Muscle of leg (tissue), 11 donors: ENCODE data around the gene POLR2C. TPM values are rescaled to one million over a fixed set of nuclear protein-coding genes. Genes with fewer than 3 reads are reported as not detected.

Experiments
- DNase-seq: peaks from one replicate; pipeline ENCODE4 v3.0.0; 2013
- H3K27ac ChIP-seq: one replicate; pipeline ENCODE4 v1.5.1; 2013; ENCODE audit warnings: mild to moderate bottlenecking, low read length, control low read depth
- H3K27me3 ChIP-seq: one replicate; pipeline ENCODE4 v1.6.1; 2013; ENCODE audit warnings: low read length; ENCODE audit not compliant: control insufficient read depth, insufficient read depth
- H3K36me3 ChIP-seq: one replicate; pipeline ENCODE4 v1.6.1; 2013; ENCODE audit warnings: low read length; ENCODE audit not compliant: control insufficient read depth, insufficient read depth
- H3K4me1 ChIP-seq: one replicate; pipeline ENCODE4 v1.6.1; 2013; ENCODE audit warnings: low read length; ENCODE audit not compliant: control insufficient read depth, insufficient read depth
- H3K4me3 ChIP-seq: one replicate; pipeline ENCODE4 v1.5.1; 2013; ENCODE audit warnings: low read length, control low read depth
- H3K9me3 ChIP-seq: replicated peaks from 2 replicates; pipeline ENCODE4 v1.6.1; 2013; ENCODE audit warnings: low read depth, low read length; ENCODE audit not compliant: control insufficient read depth
- WGBS: methylation state at CpG from one replicate; pipeline ENCODE4 v1.1.5; 2013; ENCODE audit warnings: missing lambda C conversion rate; ENCODE audit not compliant: insufficient coverage; 5-methylcytosine and 5-hydroxymethylcytosine counted together
- polyA plus RNA-seq, 8 donors: library from polyadenylated mRNA; unstranded; fragments of 120-200 nt; gene quantifications; one replicate each; pipeline versions ENCODE4 v1.2.1 to v1.2.3, GENCODE V29; 2013; ENCODE audit warnings: inconsistent platforms in 1 of 8, low replicate concordance in 1 of 8; ENCODE audit not compliant: insufficient read length in 8 of 8, insufficient read depth in 1 of 8
- total RNA-seq: library from RNA; stranded (reverse); fragments of 120-200 nt; gene quantifications from one replicate; pipeline ENCODE4 v1.2.4, GENCODE V29; 2013

POLR2C gene
- total and polyA plus RNA-seq, 9 donors, result 44.3 to 56.7 (median 49.4) TPM

DNA sequence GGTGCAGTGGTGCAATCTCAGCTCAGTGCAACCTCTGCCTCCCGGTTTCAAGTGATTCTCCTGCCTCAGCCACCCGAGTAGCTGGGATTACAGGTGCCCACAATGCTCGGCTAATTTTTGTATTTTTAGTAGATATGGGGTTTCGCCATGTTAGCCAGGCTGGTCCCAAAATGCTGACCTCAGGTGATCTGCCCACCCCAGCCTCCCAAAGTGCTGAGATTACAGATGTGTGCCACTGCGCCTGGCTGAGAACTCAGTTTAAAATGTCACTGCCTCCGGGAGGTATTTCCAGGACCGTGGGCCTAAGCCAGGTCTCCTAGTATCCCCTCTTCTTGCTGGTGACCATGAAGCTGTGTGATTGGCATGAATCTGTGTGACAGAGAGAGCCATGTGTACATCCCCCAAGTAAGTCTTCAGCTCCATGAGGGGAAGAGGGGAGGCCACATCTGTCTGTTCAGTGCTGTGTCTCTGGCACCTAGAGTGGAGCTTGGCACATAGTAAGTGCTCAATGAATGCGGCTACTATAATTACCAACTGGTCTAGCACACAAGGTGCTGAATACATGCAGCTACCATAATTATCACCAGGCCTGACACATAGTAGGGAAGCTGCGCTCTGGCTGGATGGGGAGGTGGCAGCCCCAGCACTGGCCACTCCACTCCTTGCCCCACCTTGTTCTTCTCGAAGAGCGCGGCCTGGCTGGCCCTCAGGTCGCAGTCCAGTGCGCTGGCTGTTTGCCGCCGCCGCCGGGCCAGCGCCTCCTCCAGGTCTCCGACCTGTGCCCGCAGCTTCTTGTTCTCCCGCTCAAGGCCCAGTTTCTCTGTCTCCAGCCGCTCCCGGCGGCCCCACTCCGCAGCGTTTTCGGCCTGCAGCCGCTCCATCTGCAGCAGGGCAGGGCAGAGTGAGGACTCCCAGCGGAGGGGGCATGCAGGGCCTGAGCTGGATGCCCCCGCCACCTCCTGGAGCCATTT is 55.2 kb downstream of the POLR2C start:
- DNase-seq, result no peak
- peaks cover 10% of the 10 kb centered on the region for H3K4me1 ChIP-seq
- H3K27ac ChIP-seq, result no peak overlapping the region
- no peak overlapping the region for H3K4me3 ChIP-seq
- H3K36me3 ChIP-seq, result peaks cover 76% of the 10 kb centered on the region
- WGBS, result 85% methylated on average over 30 of the region's 31 CpGs
- no peaks in the 10 kb centered on the region for H3K27me3 ChIP-seq
- no peaks in the 10 kb centered on the region for H3K9me3 ChIP-seq

DNA sequence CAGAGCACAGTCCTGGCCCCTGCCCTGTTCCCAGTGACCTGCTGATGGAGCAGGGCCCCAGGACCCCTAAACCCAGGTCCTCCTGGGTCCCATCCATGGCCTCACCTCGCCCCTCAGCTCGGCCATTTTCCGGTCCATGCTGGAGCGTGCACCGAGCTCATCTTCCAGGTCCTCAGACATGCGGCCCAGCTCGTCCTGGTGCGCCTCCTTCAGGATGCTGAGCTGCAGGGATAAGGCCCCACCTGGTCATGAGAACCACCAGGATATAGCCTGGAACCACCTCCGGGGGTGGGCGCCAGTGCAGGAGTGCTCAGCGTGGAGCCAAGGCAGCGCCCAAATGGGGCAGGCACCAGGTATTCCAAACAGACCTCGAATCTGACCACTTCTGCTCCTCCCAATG is 56.0 kb downstream of the POLR2C start:
- H3K4me1 ChIP-seq, result peaks cover 10% of the 10 kb centered on the region
- peaks cover 69% of the 10 kb centered on the region for H3K36me3 ChIP-seq
- H3K27me3 ChIP-seq, result no peaks in the 10 kb centered on the region
- no peak overlapping the region for H3K4me3 ChIP-seq
- no peak for DNase-seq
- no peak overlapping the region for H3K27ac ChIP-seq
- no peaks in the 10 kb centered on the region for H3K9me3 ChIP-seq
- WGBS, result 94% methylated on average over 12 of the region's 13 CpGs

DNA sequence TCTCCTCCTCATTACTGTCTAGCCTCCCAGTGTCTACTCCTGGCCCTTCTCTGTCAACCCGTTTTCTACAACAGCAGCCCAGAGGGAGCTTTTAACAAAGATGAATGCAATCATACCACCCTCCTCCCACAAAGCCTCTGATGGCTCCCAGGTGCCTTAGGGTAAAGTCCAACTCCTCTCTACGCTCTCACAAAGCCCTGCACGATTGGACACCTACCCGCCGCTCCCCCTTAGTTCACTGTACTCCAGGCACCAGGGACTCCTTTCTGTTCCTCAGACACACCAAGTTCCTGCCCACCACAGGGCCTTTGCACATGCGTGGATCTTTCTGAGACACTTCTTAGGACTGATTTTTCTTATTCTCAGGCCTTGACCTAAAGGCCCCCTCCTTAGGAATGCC is 56.4 kb downstream of the POLR2C start:
- H3K36me3 ChIP-seq, result peaks cover 65% of the 10 kb centered on the region
- H3K4me3 ChIP-seq, result no peak overlapping the region
- no peak for DNase-seq

DNA sequence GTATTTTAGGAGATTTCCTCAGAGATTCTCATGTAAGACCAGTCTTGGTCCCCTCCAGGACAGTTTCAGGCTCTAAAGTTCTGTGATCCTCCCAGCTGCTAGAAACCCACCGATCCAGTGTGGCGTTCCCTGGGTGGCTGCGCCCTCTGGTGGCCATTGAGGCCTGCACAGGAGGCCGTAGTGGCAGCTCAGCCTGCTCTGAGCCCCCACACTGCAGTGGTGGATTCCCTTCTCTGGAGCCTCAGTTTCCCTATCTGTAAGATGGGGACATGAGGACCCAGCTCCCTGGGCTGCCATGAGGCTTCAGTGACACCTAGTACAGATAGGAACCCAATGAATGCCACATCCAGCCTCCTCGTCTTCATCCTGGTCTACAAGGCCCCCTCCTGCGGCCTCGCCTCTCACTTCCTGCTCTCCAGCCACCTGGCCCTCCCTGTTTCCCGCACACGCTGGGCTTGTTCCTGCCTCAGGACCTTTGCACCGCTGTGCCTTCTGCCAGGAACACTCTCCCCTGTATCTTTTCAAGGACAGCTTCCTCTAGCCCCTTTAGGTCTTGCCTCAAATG is 57.4 kb downstream of the POLR2C start:
- H3K36me3 ChIP-seq, result peaks cover 55% of the 10 kb centered on the region
- H3K27ac ChIP-seq, result no peak overlapping the region
- 35% methylated on average over 10 of the region's 10 CpGs for WGBS
- H3K4me3 ChIP-seq, result no peak overlapping the region
- peaks cover 5% of the 10 kb centered on the region for H3K4me1 ChIP-seq
- H3K9me3 ChIP-seq, result no peaks in the 10 kb centered on the region
- no peaks in the 10 kb centered on the region for H3K27me3 ChIP-seq
- DNase-seq, result peak; percentile 79

More for the DNA sequence above, 56.4 kb downstream of the POLR2C start:
- Histone ChIP-seq H3K4me1 (peaks cover 10% of the 10 kb centered on the region), H3K27ac (no peak overlapping the region), H3K9me3 (no peaks in the 10 kb centered on the region), H3K27me3 (no peaks in the 10 kb centered on the region)
- WGBS, result 89% methylated on average over 6 of the region's 6 CpGs

Other genes starting within 250 kb of the POLR2C start
- gene ARL2BP, start 217.4 kb upstream of the POLR2C start, total RNA-seq, result 43.5 TPM
- gene ARL2BP, start 217.4 kb upstream of the POLR2C start, polyA plus RNA-seq, result 10 to 100 TPM; 38.4 to 59.4 (median 46.2) TPM
- gene PLLP, start 178.0 kb upstream of the POLR2C start, total RNA-seq, result 0.40 TPM
- gene PLLP, start 178.0 kb upstream of the POLR2C start, polyA plus RNA-seq, result 1 to 10 TPM; 1.0 to 9.6 (median 2.1) TPM
- not detected for gene CCL22, start 103.9 kb upstream of the POLR2C start, total RNA-seq
- gene CCL22, start 103.9 kb upstream of the POLR2C start, polyA plus RNA-seq, result under 1 TPM in 4 of 8 donors, not detected in 4; 0.06 to 0.19 (median 0.10) TPM
- gene CX3CL1, start 90.2 kb upstream of the POLR2C start, total RNA-seq, result 2.5 TPM
- gene CX3CL1, start 90.2 kb upstream of the POLR2C start, polyA plus RNA-seq, result 1 to 10 TPM; 2.9 to 7.0 (median 5.1) TPM
- not detected for gene CCL17, start 57.9 kb upstream of the POLR2C start, total RNA-seq
- not detected for gene CCL17, start 57.9 kb upstream of the POLR2C start, polyA plus RNA-seq
- gene CIAPIN1, start 15.3 kb upstream of the POLR2C start, total RNA-seq, result 45.8 TPM
- 10 to 100 TPM; 56.9 to 65.8 (median 60.8) TPM for gene CIAPIN1, start 15.3 kb upstream of the POLR2C start, polyA plus RNA-seq
- gene COQ9, start 15.2 kb upstream of the POLR2C start, total RNA-seq, result 68.8 TPM
- 10 to 100 TPM; 57.0 to 75.0 (median 66.2) TPM for gene COQ9, start 15.2 kb upstream of the POLR2C start, polyA plus RNA-seq
- gene DOK4, start 23.8 kb downstream of the POLR2C start, total RNA-seq, result 8.2 TPM
- gene DOK4, start 23.8 kb downstream of the POLR2C start, polyA plus RNA-seq, result 10 to 100 TPM in 6 of 8 donors, 1 to 10 TPM in 2; 6.8 to 14.9 (median 11.4) TPM
- gene CCDC102A, start 73.9 kb downstream of the POLR2C start, total RNA-seq, result 13.9 TPM
- 10 to 100 TPM in 7 of 8 donors, 1 to 10 TPM in 1; 9.3 to 20.9 (median 15.9) TPM for gene CCDC102A, start 73.9 kb downstream of the POLR2C start, polyA plus RNA-seq
- 0.13 TPM for gene ADGRG5, start 80.0 kb downstream of the POLR2C start, total RNA-seq
- 1 to 10 TPM in 7 of 8 donors, under 1 TPM in 1; 0.64 to 2.6 (median 1.8) TPM for gene ADGRG5, start 80.0 kb downstream of the POLR2C start, polyA plus RNA-seq
- 1.9 TPM for gene ADGRG1, start 166.0 kb downstream of the POLR2C start, total RNA-seq
- 10 to 100 TPM in 1 of 8 donors, 1 to 10 TPM in 7; 4.9 to 13.0 (median 5.9) TPM for gene ADGRG1, start 166.0 kb downstream of the POLR2C start, polyA plus RNA-seq
- 0.04 TPM for gene ADGRG3, start 205.6 kb downstream of the POLR2C start, total RNA-seq
- 1 to 10 TPM in 1 of 8 donors, under 1 TPM in 7; 0.16 to 1.1 (median 0.28) TPM for gene ADGRG3, start 205.6 kb downstream of the POLR2C start, polyA plus RNA-seq
- 0.09 TPM for gene DRC7, start 232.1 kb downstream of the POLR2C start, total RNA-seq
- under 1 TPM in 5 of 8 donors, not detected in 3; 0.06 to 0.40 (median 0.20) TPM for gene DRC7, start 232.1 kb downstream of the POLR2C start, polyA plus RNA-seq